GM12891 (cell line): ENCODE data around the gene ASTL. TPM values are rescaled to one million over a fixed set of nuclear protein-coding genes. Genes with fewer than 3 reads are reported as not detected.
A peak's percentile ranks its signal among the peaks of the same experiment; 100 is the strongest.

Experiments
- DNase-seq: peaks from one replicate; pipeline ENCODE4 v3.0.0; 2011; ENCODE audit warnings: low spot score; ENCODE audit not compliant: insufficient read length
- FAIRE-seq: peaks from 2 replicates; lab custom pipeline; 2011; peaks lifted over from hg19 to GRCh38; lab: Jason Lieb, UNC
- PAX5 ChIP-seq: IDR thresholded peaks from 2 replicates; pipeline ENCODE4 v1.6.1; 2011; ENCODE audit warnings: low read length, moderate library complexity, mild to moderate bottlenecking; ENCODE audit not compliant: insufficient read depth, severe bottlenecking
- POLR2A ChIP-seq: IDR thresholded peaks from 2 replicates; pipeline ENCODE4 v1.6.1; 2011; ENCODE audit warnings: low read depth, low read length, control low read depth
- POLR2AphosphoS5 ChIP-seq: IDR thresholded peaks from 2 replicates; pipeline ENCODE4 v1.6.1; 2011; ENCODE audit warnings: low read depth, low read length, control low read depth
- POU2F2 ChIP-seq: IDR thresholded peaks from 2 replicates; pipeline ENCODE4 v1.6.1; 2011; ENCODE audit warnings: low read depth, mild to moderate bottlenecking, control low read depth, low read length, moderate library complexity
- SPI1 ChIP-seq: IDR thresholded peaks from 2 replicates; pipeline ENCODE4 v1.6.1; 2011; ENCODE audit warnings: low read depth, low read length, control low read depth
- TAF1 ChIP-seq: IDR thresholded peaks from 2 replicates; pipeline ENCODE4 v1.6.1; 2011; ENCODE audit warnings: low read depth, low read length, control low read depth
- polyA plus RNA-seq: library from polyadenylated mRNA; unstranded; fragments of >200 nt; gene quantifications from one replicate; pipeline ENCODE4 v1.2.1, GENCODE V29; 2012; ENCODE audit warnings: low read depth, missing spikeins, inconsistent platforms; ENCODE audit not compliant: missing spikeins

ASTL gene
- polyA plus RNA-seq = 1.7 TPM

- DNase-seq (peak; percentile 74), FAIRE-seq (peak; percentile 66)
- TF ChIP-seq POLR2A = peak; percentile 53
- TF ChIP-seq POLR2AphosphoS5 = peak; percentile 83
- no peak for TF ChIP-seq TAF1
- TF ChIP-seq POU2F2 = no peak; the same call in 1 of the 2 replicates
- TF ChIP-seq SPI1 = no peak
Observed at GRCh38 chr2:96138179-96139145, at the start of gene ASTL. Gene ASTL (minus strand): TSS chr2:96138502. CDS start chr2:96138436, 66 bp downstream.

- TF ChIP-seq POU2F2 (no peak), SPI1 (no peak), POLR2AphosphoS5 (no peak), TAF1 (no peak), PAX5 (no peak), POLR2A (no peak)
- FAIRE-seq (no peak), DNase-seq (no peak)
Observed at GRCh38 chr2:96186562-96186961, 48.3 kb upstream of the ASTL start.

DNA sequence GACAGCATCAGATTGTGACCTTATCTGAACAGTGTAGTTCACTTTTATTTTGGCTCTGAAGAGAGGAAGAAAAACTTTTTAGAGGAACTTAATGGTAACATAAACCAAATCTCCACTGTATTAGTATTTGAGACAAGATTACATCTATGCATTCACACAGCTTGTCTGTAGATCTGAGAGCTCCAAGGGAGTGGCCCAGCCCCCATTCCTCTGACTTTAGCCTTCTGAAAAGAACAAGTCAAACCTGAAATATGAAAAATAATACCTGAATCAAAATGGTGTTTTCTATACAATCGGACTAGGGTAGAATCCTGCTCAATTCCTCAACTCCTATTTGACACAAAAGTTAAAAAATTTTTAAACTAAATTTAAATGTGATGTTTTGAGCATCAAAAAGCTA, 47.2 kb upstream of the ASTL start:
- no peak for DNase-seq
- FAIRE-seq = no peak
- TF ChIP-seq POU2F2 (no peak), PAX5 (no peak), SPI1 (no peak), TAF1 (no peak), POLR2A (no peak), POLR2AphosphoS5 (no peak)

DNA sequence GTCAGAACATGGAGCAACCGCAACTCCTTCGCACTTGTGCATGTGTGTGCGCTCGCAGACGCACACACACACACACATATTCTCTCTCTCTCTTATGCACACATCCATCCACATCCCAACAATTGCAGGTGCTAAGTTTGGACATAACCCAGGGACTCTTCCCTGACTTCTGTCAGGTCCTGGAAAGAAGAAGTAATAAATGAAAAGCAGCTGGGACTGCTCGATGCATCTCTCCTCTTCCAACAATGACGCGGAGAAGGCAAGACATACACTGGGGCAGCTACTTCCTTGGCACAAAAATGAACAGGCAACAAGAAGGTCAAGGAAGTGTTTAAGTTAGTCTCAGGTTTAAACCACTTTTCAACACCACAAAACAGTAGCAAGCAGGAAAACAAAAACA, 46.7 kb upstream of the ASTL start:
- FAIRE-seq (no peak), DNase-seq (no peak)
- TF ChIP-seq TAF1 (no peak), POU2F2 (no peak), SPI1 (no peak), PAX5 (no peak), POLR2AphosphoS5 (no peak), POLR2A (no peak)

GRCh38 chr2:96184188-96184587, 45.9 kb upstream of the ASTL start:
- TF ChIP-seq POLR2A = peak; percentile 60
- 0 out of 2 replicates have a peak, but pooled peaks have one; percentile 29 for TF ChIP-seq POU2F2
- TF ChIP-seq POLR2AphosphoS5 = peak; percentile 72
- TF ChIP-seq SPI1 = no peak
- no peak for TF ChIP-seq PAX5
- FAIRE-seq = no peak
- DNase-seq = no peak

GRCh38 chr2:96181529-96181928, 43.2 kb upstream of the ASTL start:
- FAIRE-seq = no peak
- TF ChIP-seq POU2F2 (no peak), POLR2AphosphoS5 (no peak), POLR2A (no peak), TAF1 (no peak), SPI1 (no peak), PAX5 (no peak)

GRCh38 chr2:96180521-96180920, 42.2 kb upstream of the ASTL start:
- TF ChIP-seq PAX5 = no peak
- TF ChIP-seq TAF1 = no peak
- no peak for TF ChIP-seq POU2F2
- TF ChIP-seq SPI1 = no peak
- TF ChIP-seq POLR2AphosphoS5 = no peak
- no peak for TF ChIP-seq POLR2A
- no peak for FAIRE-seq
- DNase-seq = no peak

More at GRCh38 chr2:96181529-96181928, 43.2 kb upstream of the ASTL start:
- DNase-seq = no peak

DNA sequence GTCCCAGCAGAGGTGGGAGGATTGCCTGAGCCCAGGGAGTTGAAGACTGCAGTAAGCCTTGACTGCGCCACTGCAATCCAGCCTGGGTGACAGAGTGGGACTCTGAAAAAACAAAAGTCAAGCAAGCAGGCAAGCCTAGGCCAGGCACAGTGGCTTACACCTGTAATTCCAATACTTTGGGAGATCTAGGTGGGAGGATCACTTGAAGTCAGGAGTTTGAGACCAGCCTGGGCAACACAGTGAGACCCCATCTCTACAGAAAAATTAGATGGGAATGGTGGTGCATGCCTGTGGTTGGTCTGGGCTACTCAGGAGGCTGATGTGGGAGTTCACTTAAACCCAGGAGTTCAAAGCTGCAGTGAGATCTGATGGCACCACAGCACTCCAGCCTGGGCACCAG, 41.7 kb upstream of the ASTL start:
- no peak for DNase-seq
- no peak for FAIRE-seq
- TF ChIP-seq POLR2AphosphoS5 (no peak), PAX5 (no peak), SPI1 (no peak), TAF1 (no peak), POU2F2 (no peak), POLR2A (no peak)

DNA sequence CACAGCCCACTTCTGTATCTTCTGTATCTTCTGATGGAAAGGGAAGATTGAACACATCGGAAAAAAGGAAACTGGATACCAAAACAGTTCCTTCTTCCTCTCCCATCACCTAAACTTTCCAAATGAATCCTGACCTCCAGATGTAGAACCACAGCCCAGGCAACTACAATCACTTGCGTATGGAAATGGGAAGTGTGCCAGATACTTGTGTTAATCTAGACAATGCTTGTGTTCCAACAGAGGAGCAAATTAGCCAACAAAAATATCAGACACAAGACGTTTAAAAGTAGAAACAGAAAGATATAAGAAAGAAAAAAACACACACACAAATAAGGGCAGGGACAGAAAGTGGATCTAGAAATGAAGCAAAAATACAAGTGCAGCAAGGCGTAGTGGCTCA, 38.4 kb upstream of the ASTL start:
- TF ChIP-seq TAF1 (no peak), PAX5 (no peak), POU2F2 (no peak), SPI1 (no peak), POLR2AphosphoS5 (no peak), POLR2A (no peak)
- DNase-seq (no peak), FAIRE-seq (no peak)
